ENCODE results near the gene GPR45. TPM values are rescaled to one million over a fixed set of nuclear protein-coding genes. Genes with fewer than 3 reads are reported as not detected.

Gene GPR45
- total RNA-seq, 1 experiment from 2014 or later: not detected

- no peaks in the 10 kb centered on the region for H3K4me1 ChIP-seq (ENCODE audit: insufficient read depth, low read length, poor library complexity, severe bottlenecking)
- H3K36me3 ChIP-seq (ENCODE audit: insufficient read depth, low read length, poor library complexity, severe bottlenecking): no peaks in the 10 kb centered on the region
- DNase-seq (ENCODE audit: low spot score): no peak
- CTCF ChIA-PET: no interaction called here
- no peaks in the 10 kb centered on the region for H3K27me3 ChIP-seq (replicated peaks; ENCODE audit: insufficient read depth, low read depth, low read length, poor library complexity)
- BruUV-seq (replicated peaks): no TSS peak
- intact Hi-C loops (cut with micrococcal nuclease; ENCODE audit: unreplicated experiment): no loop called here
- POLR2A ChIA-PET (ENCODE audit: low non-redundant PET): no interaction called here
- TF ChIP-seq EZH2 (IDR thresholded peaks at IDR 0.05; ENCODE audit: borderline replicate concordance, low read depth, low read length, poor library complexity, severe bottlenecking) (no peak), CTCF (conservative IDR thresholded peaks at IDR 0.05; ENCODE audit: low read depth, low read length) (no peak)
- H3K4me3 ChIP-seq (ENCODE audit: low read depth, low read length, poor library complexity, severe bottlenecking): no peak overlapping the region
- H3K27ac ChIP-seq (ENCODE audit: low read depth, low read length, poor library complexity, severe bottlenecking): no peak overlapping the region
- no peaks in the 10 kb centered on the region for H3K9me3 ChIP-seq (ENCODE audit: low read depth, low read length, poor library complexity, severe bottlenecking)
Measured at GRCh38 chr2:105257981-105258380, 16.4 kb downstream of the GPR45 start.

- DNase-seq (ENCODE audit: low spot score): no peak
- Histone ChIP-seq H3K27me3 (replicated peaks; ENCODE audit: insufficient read depth, low read depth, low read length, poor library complexity) (no peaks in the 10 kb centered on the region), H3K36me3 (ENCODE audit: insufficient read depth, low read length, poor library complexity, severe bottlenecking) (no peaks in the 10 kb centered on the region), H3K27ac (ENCODE audit: low read depth, low read length, poor library complexity, severe bottlenecking) (no peak overlapping the region), H3K4me1 (ENCODE audit: insufficient read depth, low read length, poor library complexity, severe bottlenecking) (no peaks in the 10 kb centered on the region), H3K9me3 (ENCODE audit: low read depth, low read length, poor library complexity, severe bottlenecking) (no peaks in the 10 kb centered on the region), H3K4me3 (ENCODE audit: low read depth, low read length, poor library complexity, severe bottlenecking) (no peak overlapping the region)
- intact Hi-C loops (cut with micrococcal nuclease; ENCODE audit: unreplicated experiment): no loop called here
- no peak for TF ChIP-seq CTCF (conservative IDR thresholded peaks at IDR 0.05; ENCODE audit: low read depth, low read length)
- no peak for TF ChIP-seq EZH2 (IDR thresholded peaks at IDR 0.05; ENCODE audit: borderline replicate concordance, low read depth, low read length, poor library complexity, severe bottlenecking)
- POLR2A ChIA-PET (ENCODE audit: low non-redundant PET): no interaction called here
- CTCF ChIA-PET: no interaction called here
- no TSS peak for BruUV-seq (replicated peaks)
Measured at GRCh38 chr2:105258835-105259350, 17.4 kb downstream of the GPR45 start.

- DNase-seq (ENCODE audit: low spot score): no peak
- TF ChIP-seq EZH2 (IDR thresholded peaks at IDR 0.05; ENCODE audit: borderline replicate concordance, low read depth, low read length, poor library complexity, severe bottlenecking) (no peak), CTCF (conservative IDR thresholded peaks at IDR 0.05; ENCODE audit: low read depth, low read length) (no peak)
- CTCF ChIA-PET: no interaction called here
- POLR2A ChIA-PET (ENCODE audit: low non-redundant PET): no interaction called here
- BruUV-seq (replicated peaks): no TSS peak
- Histone ChIP-seq H3K36me3 (ENCODE audit: insufficient read depth, low read length, poor library complexity, severe bottlenecking) (no peaks in the 10 kb centered on the region), H3K9me3 (ENCODE audit: low read depth, low read length, poor library complexity, severe bottlenecking) (no peaks in the 10 kb centered on the region), H3K4me3 (ENCODE audit: low read depth, low read length, poor library complexity, severe bottlenecking) (no peak overlapping the region), H3K27ac (ENCODE audit: low read depth, low read length, poor library complexity, severe bottlenecking) (no peak overlapping the region), H3K27me3 (replicated peaks; ENCODE audit: insufficient read depth, low read depth, low read length, poor library complexity) (no peaks in the 10 kb centered on the region), H3K4me1 (ENCODE audit: insufficient read depth, low read length, poor library complexity, severe bottlenecking) (no peaks in the 10 kb centered on the region)
- intact Hi-C loops (cut with micrococcal nuclease; ENCODE audit: unreplicated experiment): no loop called here
Measured at GRCh38 chr2:105261061-105261460, 19.5 kb downstream of the GPR45 start.
